Sigmoid colon (tissue), 4 donors: ENCODE data around the gene MRPL54.

Experiments
- CTCF ChIP-seq, 4 experiments: fragments of 450-650 bp in 3 of 4; fragments of 200-600 bp in 1 of 4; IDR thresholded peaks; one replicate each; pipeline ENCODE4 v1.5.1; 2016 to 2019; ENCODE audit warnings: antibody characterized with exemption in 4 of 4, mild to moderate bottlenecking in 3 of 4, moderate library complexity in 2 of 4
- POLR2A ChIP-seq, 2 donors: fragments of 450-650 bp; IDR thresholded peaks; one replicate each; pipeline ENCODE4 v1.6.1; 2016; ENCODE audit warnings: antibody characterized with exemption in 2 of 2, mild to moderate bottlenecking in 2 of 2, moderate library complexity in 2 of 2
- POLR2AphosphoS5 ChIP-seq, 4 donors: sonication (generic); formaldehyde crosslinking; IDR thresholded peaks; one replicate each; pipeline ENCODE4 v1.6.1; 2017; ENCODE audit warnings: antibody characterized with exemption in 4 of 4

DNA sequence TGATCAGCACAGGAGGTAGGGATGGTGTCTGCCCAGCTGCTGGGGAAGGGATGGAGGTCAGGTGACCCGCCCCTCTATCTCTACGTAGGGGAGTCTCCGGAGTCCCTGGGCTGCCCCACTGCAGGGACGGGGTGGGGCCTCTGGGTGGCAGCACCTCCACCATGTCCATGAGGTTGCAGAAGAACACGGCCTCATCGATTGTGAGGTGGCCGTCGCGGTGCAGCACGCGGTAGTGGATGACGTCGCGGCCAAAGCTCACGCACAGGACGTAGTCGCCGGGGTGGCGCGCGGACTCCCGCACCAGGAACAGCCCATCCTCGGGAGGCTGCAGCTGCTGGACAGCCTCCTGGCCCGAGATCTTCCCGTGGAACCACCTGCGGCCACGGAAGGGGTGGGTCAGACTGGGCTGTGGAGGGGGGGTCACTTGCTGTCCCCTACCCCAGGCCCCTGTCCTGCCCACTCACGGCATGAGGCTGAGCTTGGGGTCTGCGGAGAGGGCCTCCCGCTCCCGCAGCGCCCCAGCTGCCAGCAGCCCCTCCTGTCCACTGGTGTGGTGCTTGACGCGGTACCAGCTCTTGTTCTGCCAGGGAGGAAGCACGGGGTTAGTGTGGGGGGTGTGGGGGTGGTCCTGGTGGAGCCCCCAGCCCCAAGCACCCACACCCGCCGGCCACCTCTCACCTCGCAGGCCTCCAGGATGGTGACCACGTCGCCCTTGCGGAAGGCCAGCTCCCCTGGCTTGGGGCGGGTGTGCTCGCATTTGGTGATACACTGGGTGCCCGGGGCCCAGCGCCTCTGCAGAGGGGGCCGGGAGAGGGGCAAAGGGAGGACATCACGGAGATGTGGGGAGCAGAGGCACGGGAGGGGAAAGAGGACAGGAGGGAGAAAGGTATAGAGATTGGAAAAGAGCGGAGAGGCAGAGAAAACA, 21.4 kb downstream of the MRPL54 start:
- no peak for TF ChIP-seq POLR2A (IDR thresholded peaks at IDR 0.05)
- TF ChIP-seq POLR2AphosphoS5 (IDR thresholded peaks at IDR 0.05): no peak
- no peak for TF ChIP-seq CTCF (IDR thresholded peaks at IDR 0.05)
